CD4-positive, alpha-beta T cell treated with Interleukin-2 at 100 ng/mL for 4 hours (primary cell): ENCODE data around the gene SPRYD3.
"Not testable (repeated sequence)": the region's sequence is repeated elsewhere in the genome, so short reads cannot be mapped to it uniquely, and the experiment has no call there.

Experiments
- DNase-seq: peaks from one replicate; pipeline ENCODE4 v3.0.0-alpha.2; 2020; ENCODE audit warnings: low spot score

SPRYD3 gene, protein sequence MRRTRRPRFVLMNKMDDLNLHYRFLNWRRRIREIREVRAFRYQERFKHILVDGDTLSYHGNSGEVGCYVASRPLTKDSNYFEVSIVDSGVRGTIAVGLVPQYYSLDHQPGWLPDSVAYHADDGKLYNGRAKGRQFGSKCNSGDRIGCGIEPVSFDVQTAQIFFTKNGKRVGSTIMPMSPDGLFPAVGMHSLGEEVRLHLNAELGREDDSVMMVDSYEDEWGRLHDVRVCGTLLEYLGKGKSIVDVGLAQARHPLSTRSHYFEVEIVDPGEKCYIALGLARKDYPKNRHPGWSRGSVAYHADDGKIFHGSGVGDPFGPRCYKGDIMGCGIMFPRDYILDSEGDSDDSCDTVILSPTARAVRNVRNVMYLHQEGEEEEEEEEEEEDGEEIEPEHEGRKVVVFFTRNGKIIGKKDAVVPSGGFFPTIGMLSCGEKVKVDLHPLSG

GRCh38 chr12:53079226-53080117 lies at the start of gene SPRYD3:
Gene SPRYD3 (minus strand): TSS chr12:53079390. CDS start chr12:53079333, 57 bp downstream.
- DNase-seq, result peak; percentile 97

DNA sequence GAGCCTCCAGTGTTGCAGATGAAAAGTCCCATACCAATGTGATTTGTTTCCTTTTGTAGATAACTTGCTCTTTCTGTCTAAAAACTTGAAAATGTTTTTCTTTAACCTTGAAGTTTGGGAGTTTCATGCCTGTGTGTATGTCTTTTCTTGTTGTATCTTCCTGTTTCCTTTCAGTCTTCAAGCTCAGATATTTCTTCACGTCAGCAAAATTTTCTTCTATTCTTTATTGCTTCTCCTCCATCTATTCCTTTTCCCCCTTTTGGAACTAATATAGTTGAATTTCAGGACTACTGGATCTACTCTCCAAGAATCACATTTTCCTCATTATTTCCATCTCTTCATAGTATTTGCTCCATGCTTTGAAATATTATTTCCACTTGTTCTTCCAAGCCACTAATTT lies 48.0 kb upstream of the SPRYD3 start:
- DNase-seq, result no peak

GRCh38 chr12:53124352-53124723 lies 45.1 kb upstream of the SPRYD3 start:
- no peak for DNase-seq

- no peak for DNase-seq
Measured at GRCh38 chr12:53123578-53124351, 44.6 kb upstream of the SPRYD3 start.

DNA sequence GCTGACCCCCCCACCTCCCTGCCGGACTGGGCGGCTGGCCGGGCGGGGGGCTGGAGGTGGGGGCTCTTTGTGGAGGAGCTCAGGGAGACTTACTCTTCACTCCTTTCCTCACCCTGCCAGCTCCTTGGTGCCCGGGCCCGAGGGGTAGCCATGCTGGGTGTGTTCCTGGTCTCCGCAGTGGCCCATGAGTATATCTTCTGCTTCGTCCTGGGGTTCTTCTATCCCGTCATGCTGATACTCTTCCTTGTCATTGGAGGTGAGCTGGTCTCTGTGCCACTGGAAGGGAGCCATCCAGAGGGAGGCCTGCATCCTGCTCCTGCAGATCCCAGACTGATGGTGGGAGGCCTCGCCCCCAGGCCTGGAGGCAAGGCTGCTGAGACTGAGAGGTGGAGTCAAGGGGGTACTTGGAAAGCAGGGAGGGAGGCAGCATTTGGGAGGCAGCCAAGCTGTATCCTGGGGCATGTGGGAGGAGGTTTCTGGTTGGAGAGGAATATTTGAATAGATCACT lies 43.8 kb upstream of the SPRYD3 start:
- no peak for DNase-seq

DNA sequence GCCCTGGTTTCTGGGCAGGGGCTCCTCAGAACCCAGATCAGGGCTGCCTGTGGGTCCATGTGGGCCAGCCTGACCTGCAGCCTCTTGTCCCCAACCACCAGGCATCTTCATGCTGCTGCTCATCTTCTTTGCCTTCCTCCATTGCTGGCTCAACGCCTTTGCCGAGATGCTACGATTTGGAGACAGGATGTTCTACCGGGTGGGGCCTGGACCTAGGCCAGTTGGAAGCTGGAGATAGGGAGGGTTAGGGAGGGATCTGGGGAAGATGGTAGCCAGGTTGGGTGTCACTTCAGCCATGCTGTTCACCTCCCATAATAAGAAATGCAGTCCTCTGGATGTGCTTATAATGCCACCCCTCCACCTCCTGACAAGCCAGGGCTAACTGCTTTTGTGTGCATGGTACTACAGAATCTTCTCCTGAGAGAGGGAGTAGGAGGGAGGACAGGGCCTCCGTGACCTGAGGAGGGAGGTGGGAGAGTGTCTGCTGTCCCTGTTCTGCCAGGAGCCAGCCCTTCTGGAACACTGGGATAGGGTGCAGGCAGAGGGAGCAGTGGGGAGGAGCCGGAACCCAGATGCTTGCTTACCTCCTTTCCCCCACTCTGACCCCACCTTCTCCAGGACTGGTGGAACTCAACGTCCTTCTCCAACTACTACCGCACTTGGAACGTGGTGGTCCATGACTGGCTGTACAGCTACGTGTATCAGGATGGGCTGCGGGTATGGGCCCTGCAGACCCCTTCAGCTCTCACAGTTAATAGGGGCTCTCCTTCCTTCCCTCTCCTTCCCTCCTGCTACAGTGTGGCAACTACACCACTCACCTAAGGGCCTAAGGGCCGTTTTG lies 41.7 kb upstream of the SPRYD3 start:
- no peak for DNase-seq

DNA sequence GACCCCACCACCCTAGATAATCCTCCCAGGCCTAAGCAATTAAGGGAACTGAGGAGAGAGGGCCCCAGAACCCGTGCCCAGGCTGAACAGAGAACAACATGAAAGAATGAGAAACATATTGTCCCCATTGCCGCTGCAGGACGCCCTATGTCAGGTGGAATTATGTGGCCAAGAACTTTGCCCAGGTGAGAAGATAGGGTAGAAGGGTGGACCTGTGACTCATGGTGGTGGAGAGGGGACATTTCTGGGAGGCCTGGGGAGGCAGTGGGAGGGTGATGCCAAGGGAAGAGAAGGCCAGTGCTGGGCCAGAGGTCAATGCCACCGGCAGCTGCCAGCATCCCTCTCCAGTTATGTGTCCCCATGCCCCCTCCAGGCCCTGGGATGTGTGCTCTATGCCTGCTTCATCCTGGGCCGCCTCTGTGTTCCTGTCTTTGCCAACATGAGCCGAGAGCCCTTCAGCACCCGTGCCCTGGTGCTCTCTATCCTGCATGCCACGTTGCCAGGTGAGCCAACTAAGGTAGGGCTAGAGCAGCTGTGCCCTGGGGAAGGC lies 39.6 kb upstream of the SPRYD3 start:
- no peak for DNase-seq

DNA sequence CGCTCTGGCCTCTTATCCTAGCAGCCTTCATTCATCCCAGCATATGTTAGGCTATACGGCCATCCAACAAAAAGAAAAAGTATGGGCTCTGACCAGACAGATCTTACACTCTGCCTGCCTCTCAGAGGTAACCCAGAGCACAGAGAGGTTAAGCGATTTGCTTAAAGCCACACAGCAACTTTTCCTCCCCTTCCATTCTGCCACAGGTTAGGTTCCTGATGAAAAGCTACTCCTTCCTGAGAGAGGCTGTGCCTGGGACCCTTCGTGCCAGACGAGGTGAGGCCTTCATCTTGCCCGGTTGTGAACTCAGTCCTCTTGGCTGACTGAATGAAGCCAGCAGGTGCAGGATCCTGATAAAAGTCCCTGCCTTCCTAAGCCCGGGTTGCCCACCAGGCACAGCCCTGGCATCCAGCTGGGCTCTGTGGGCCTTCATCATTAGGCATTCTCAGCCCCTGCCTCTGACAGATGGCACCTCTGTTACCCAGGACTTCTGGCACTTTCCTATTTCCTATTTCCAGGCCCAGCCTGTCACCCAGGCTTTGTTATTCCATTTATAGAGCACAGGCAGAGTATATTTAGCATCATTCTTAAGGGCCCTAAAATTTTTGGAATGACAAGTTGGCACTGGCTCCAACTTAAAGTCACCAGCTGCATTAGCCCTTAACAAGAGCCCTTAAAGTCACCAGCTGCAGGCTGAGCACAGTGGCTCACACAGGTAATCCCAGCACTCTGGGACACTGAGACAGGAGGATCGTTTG lies 36.9 kb upstream of the SPRYD3 start:
- no peak for DNase-seq

DNA sequence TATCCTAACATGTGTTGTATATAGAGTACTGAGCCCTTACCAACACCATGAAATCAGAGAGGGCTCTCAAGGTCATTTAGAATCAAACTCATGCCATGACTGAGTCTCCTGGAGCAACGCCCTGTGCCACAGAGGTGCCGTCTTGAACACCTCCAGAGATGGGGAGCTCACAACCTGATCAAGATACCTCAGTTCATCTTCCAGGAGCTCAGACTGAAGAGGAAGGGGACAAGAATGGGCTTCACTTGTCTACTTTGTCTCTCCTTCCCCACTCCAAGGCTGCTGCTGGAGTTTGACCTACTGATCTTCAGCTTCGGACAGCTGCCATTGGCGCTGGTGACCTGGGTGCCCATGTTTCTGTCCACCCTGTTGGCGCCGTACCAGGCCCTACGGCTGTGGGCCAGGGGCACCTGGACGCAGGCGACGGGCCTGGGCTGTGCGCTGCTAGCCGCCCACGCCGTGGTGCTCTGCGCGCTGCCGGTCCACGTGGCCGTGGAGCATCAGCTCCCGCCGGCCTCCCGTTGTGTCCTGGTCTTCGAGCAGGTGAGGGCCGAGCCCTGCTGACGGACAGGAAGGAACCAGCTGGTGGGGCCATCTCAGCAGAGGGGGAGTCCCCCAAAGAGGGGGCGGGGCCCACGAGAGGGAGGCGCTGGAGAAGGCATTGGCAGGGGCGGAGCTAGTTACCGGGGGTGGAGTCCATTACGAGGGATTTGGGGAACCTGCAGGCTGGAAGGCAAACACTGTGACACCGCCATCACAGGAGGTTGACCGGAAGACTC lies 36.1 kb upstream of the SPRYD3 start:
- DNase-seq, result no peak

GRCh38 chr12:53113951-53114350 lies 34.8 kb upstream of the SPRYD3 start:
- DNase-seq, result no peak

DNA sequence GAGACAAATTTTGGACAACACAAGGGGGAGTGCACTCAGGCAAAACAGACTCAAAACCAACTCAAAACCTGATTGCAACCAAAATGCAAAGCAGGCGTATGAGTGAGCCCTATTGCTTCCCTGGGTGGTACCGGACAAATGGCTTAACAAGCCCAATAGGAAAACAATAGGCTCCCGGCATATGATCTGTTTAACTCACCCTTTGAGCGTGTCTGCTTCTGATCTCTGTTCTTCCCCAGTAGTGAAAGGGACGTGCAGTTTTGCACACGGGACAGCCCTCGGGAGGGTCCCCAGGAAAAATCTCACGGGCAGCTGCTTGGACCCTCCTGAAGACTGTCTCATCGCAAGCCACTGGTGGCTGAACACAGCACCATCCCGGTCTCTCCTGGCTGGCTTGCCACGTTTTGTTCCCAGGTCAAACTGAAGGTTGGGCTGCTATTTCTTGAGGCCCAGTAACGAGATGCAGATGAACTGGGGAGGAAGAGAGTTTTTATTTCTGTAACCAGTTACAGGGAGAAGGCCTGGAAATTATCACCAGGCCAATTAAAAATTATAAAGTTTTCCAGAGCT lies 34.0 kb upstream of the SPRYD3 start:
- DNase-seq, result no peak

DNA sequence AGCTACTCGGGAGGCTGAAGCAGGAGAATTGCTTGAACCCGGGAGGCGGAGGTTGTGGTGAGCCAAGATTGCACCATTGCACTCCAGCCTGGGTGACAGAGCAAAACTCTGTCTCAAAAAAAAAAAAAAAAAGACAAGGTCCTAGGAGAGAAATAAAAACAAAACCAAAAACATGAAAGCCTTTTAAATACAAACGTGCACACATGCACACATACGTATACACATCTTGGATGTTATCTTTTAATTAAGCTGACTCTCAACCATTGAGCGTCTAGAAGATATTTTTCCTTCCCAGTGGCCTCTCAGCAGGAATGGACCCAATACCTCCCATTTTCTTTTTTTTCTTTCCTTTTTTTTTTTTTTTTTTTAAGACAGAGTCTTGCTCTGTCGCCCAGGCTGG lies 33.2 kb upstream of the SPRYD3 start:
- DNase-seq, result not testable (repeated sequence)

DNA sequence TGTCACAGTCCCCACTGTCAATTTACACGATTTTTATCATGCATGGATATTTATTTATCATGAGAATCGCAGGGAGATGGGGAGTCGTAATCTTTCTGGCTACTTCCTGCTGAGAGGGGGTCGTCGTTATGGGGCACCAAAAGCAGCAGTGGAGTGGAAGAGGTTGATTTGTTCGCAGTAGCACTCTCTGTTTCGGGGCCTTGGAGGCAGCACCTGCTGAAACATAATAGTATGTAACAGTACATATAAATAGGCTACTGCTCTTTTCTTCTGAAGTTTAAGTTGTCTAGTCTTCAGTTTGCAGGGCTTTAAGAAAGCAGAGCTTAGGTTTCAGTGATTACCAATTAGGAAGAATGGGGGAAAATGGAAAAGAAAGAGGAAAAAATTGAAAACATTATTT lies 27.9 kb upstream of the SPRYD3 start:
- DNase-seq, result no peak

DNA sequence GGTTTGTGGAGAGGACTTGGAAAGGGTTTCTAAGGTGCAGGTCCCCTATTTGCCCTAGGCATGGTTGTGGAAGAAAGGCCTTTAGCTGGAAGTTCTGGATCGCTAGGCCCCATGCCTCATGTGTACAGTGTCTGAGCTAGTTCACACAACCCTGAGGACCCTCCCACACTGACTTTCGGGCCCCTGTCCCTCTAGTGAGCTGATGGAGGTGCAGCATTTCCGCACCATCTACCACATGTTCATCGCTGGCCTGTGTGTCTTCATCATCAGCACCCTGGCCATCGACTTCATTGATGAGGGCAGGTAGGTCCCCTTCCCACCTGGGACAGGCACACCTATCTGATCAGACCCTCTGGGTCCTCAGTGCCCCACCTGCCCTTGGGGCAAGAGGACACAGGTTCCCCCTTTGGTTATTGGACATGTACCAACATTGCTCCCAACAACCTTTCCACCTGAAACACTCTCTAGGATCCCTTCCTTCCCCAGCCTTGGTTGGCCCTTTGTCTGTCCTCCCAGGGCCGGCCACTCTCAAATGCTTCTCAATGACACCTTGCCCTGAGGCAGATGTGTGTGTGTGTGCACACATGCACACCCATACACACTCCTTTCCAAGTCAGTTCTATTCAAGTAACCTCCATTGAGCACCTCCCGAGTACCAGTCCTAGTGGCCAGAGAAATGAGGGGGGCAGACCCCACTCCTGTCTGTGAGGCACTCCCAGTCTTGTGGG lies 26.7 kb upstream of the SPRYD3 start:
- no peak for DNase-seq

DNA sequence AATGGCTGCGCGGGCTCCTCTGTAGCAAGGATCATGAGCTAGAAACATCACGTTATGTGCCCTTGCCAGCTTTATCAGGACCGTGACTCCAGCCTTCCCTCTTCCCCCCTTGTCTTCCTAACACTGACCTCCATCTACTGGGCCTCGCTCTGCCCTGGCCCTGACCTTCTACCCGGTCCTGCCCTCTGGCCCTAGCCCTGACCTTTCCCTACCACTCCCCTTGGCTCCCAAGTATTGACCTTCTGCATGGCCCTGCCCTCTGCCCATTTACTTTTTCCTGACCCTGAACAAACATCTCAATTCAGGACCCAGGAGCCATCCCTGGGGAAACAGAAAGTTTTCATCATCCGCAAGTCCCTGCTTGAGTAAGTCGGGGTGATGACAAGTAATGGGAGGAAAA lies 26.1 kb upstream of the SPRYD3 start:
- no peak for DNase-seq

DNA sequence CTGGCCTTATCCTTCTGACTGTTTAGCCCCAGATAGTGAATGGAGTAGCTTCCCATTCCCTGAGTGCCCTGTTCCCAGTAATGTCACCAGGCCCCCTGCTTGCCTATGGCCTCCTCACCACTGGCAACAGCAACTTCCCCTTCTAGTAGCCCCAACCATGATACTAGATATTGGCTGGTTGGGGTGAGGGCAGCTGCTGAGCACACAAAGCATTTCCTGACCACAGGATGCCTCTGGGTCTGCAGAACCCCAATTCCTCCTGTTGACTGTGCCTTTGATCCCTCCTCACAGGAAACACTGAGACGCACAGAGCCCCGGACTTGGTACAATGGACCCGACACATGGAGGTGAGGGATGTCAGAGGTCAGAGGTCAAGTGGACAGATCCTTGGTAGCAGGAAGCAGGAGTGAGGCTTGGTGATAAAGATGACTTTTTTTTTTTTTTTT lies 24.7 kb upstream of the SPRYD3 start:
- DNase-seq, result no peak

- peak; percentile 70 for DNase-seq
Measured at GRCh38 chr12:53102883-53103807, 24.0 kb upstream of the SPRYD3 start, which contains the start of gene SOAT2. Gene SOAT2 (plus strand): TSS chr12:53103486. CDS start chr12:53103578, 92 bp downstream.
